ENCODE data around the gene DBNDD1.

Gene DBNDD1

DNA sequence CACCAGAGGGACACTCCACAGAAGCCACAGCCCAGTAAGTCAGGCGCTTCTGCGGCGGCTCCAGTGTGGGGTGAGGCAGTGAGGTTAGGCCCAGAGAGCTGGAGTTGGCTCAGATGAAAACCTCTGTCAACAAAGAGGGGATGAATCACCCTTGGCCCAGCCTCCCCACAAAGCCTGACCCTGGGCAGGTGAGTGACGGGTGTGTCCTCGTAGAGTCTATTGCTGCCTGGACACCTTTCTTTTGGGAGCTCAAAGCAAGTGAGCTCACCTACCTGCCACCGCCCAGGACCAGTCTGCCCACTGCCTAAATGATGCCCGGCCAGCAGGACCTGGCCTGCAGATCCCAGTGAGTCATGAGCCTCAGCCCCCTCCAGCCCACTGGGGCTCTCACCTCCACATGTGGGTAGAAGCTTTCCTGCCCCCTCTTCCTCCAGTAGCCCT, 24.9 kb upstream of the DBNDD1 start:
- TF ChIP-seq, protein P1, sequence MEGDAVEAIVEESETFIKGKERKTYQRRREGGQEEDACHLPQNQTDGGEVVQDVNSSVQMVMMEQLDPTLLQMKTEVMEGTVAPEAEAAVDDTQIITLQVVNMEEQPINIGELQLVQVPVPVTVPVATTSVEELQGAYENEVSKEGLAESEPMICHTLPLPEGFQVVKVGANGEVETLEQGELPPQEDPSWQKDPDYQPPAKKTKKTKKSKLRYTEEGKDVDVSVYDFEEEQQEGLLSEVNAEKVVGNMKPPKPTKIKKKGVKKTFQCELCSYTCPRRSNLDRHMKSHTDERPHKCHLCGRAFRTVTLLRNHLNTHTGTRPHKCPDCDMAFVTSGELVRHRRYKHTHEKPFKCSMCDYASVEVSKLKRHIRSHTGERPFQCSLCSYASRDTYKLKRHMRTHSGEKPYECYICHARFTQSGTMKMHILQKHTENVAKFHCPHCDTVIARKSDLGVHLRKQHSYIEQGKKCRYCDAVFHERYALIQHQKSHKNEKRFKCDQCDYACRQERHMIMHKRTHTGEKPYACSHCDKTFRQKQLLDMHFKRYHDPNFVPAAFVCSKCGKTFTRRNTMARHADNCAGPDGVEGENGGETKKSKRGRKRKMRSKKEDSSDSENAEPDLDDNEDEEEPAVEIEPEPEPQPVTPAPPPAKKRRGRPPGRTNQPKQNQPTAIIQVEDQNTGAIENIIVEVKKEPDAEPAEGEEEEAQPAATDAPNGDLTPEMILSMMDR (IDR thresholded peaks at IDR 0.05; ENCODE audit: control insufficient read depth, insufficient read depth, low read depth, low read length, missing control alignments) = no peak
- no peak for DNase-seq (ENCODE audit: low read depth)

DNA sequence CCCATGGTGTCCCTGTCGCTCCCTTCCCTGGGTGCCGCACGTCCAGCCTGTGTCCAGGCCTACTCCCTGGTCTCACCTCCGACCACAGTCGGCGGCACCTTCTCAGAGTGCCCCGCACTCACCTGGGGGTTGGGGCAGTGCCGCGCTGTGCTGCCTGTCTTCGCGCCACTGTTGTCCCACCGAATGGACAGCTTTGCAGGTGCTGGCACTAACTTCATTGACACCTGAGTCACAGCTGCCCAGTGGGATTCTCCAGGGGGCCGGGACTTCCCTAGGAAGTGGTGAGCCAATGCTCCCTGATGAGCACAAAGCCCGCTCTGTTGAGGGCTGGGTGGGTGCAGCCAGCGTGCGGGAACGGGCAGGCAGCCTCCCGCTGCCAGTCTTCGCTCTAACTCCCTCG, 24.3 kb upstream of the DBNDD1 start:
- TF ChIP-seq, protein P1 (IDR thresholded peaks at IDR 0.05; ENCODE audit: control insufficient read depth, insufficient read depth, low read depth, low read length, missing control alignments) = no peak
- DNase-seq (ENCODE audit: low read depth) = no peak
- H3K4me3 ChIP-seq (ENCODE audit: control insufficient read depth, low read depth, low read length) = no peak overlapping the region

More for the DNA sequence above, 24.9 kb upstream of the DBNDD1 start:
- no peak overlapping the region for H3K4me3 ChIP-seq (ENCODE audit: control insufficient read depth, low read depth, low read length)

- H3K4me3 ChIP-seq (ENCODE audit: control insufficient read depth, low read depth, low read length) = no peak overlapping the region
- TF ChIP-seq, protein P1 (IDR thresholded peaks at IDR 0.05; ENCODE audit: control insufficient read depth, insufficient read depth, low read depth, low read length, missing control alignments) = no peak
- DNase-seq (ENCODE audit: low read depth) = no peak
Measured at GRCh38 chr16:90042946-90043514, 23.8 kb upstream of the DBNDD1 start.

- TF ChIP-seq, protein P1 (IDR thresholded peaks at IDR 0.05; ENCODE audit: control insufficient read depth, insufficient read depth, low read depth, low read length, missing control alignments) = no peak
- DNase-seq (ENCODE audit: low read depth) = no peak
Measured at GRCh38 chr16:90041896-90042473, 22.7 kb upstream of the DBNDD1 start.

DNA sequence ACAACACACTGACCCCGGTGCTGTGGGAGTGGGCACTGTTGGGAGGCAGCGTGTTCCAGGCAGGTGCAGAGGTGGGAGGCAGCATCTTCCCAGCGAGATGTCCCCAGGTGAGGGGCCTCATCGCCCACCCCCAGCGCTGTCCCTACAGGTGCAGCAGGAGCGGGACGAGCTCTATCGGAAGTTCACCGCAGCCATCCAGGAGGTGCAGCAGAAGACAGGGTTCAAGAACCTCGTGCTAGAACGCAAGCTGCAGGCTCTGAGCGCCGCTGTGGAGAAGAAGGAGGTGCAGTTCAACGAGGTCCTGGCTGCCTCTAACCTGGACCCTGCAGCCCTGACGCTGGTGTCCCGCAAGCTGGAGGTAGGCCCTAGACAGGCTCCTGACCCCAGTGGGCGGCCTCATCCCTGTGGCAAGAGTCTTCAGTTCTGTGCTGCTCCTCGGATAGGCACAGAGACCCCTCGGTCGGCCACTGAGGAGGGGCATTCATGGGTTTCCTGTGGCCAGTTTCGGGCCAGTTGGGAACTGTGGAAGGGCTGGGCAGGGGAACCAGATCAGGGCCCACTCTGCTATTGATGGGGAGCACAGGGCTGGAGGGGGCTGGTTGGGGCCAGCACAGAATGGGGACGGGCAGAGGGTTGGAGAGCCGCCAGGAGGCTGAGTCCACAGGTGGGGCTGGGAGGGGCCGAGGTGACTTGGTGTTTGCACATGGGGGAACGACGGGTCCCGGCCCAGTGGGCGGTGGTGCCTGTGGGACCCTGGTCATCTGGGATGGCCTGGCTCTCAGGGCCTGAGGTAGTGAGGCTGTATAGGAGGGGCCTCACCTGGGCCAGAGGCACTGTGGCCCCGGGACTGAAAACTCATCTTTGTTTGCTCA, 21.1 kb upstream of the DBNDD1 start:
- no peak for DNase-seq (ENCODE audit: low read depth)
- no peak overlapping the region for H3K4me3 ChIP-seq (ENCODE audit: control insufficient read depth, low read depth, low read length)
- TF ChIP-seq, protein P1 (IDR thresholded peaks at IDR 0.05; ENCODE audit: control insufficient read depth, insufficient read depth, low read depth, low read length, missing control alignments) = no peak

More at GRCh38 chr16:90041896-90042473, 22.7 kb upstream of the DBNDD1 start:
- H3K4me3 ChIP-seq (ENCODE audit: control insufficient read depth, low read depth, low read length) = no peak overlapping the region

DNA sequence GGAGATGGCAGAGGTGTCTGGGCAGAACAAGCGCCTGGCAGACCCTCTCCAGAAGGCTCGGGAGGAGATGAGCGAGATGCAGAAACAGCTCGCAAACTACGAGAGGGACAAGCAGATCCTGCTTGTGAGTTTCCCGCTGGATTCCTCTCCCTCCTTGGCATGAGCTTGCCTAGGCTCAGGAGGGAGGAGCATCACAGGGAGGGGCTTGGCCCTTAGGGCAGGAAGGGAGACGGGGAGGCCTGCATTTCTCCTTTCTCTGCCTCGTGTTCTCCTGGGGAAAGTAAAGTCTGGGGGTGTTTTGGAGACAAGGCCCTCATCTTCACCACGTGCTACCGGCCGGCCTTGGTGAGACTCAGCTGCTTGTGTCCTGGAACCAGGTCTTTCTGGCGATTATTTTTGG, 18.0 kb upstream of the DBNDD1 start:
- no peak for DNase-seq (ENCODE audit: low read depth)
- no peak overlapping the region for H3K4me3 ChIP-seq (ENCODE audit: control insufficient read depth, low read depth, low read length)
- TF ChIP-seq, protein P1 (IDR thresholded peaks at IDR 0.05; ENCODE audit: control insufficient read depth, insufficient read depth, low read depth, low read length, missing control alignments) = no peak
